ENCODE results near the gene CYP4F8.

GRCh38 chr19:15672580-15673175, 57.7 kb downstream of the CYP4F8 start, which contains the start of gene CYP4F12:
- TF ChIP-seq CTCF (IDR thresholded peaks at IDR 0.05) (no peak), SIN3A (IDR thresholded peaks at IDR 0.05; ENCODE audit: borderline replicate concordance, insufficient read depth, low read depth, low read length) (no peak)
